Measurements from ENCODE around the gene NXPE4.
A peak's percentile ranks its signal among the peaks of the same experiment; 100 is the strongest.
"Not testable (repeated sequence)": the region's sequence is repeated elsewhere in the genome, so short reads cannot be mapped to it uniquely, and the experiment has no call there.

Gene NXPE4

GRCh38 chr11:114607753-114608459 lies 12.3 kb upstream of the NXPE4 start:
- H3K4me2 ChIP-seq (ENCODE audit: low read depth, low read length): no peak overlapping the region
- H3K27ac ChIP-seq (ENCODE audit: low read length): no peak overlapping the region
- H3K9ac ChIP-seq (ENCODE audit: low read length): no peak overlapping the region
- H3K36me3 ChIP-seq (replicated peaks; ENCODE audit: insufficient read depth, low read length): no peaks in the 10 kb centered on the region
- H3K9me3 ChIP-seq (replicated peaks; ENCODE audit: insufficient read depth, low read length): no peaks in the 10 kb centered on the region
- H2AFZ ChIP-seq (ENCODE audit: low read length): no peak overlapping the region
- H4K20me1 ChIP-seq (ENCODE audit: insufficient read depth, low read length): no peaks in the 10 kb centered on the region
- H3K4me3 ChIP-seq (ENCODE audit: low read length): no peak overlapping the region
- no peaks in the 10 kb centered on the region for H3K4me1 ChIP-seq (ENCODE audit: low read length)
- H3F3A ChIP-seq (ENCODE audit: insufficient read depth, low read length): no peaks in the 10 kb centered on the region
- no peaks in the 10 kb centered on the region for H3K9me2 ChIP-seq (replicated peaks; ENCODE audit: insufficient read depth, low read length)
- H3K79me2 ChIP-seq (ENCODE audit: low read length): no peaks in the 10 kb centered on the region
- no peak for DNase-seq
- H3K27me3 ChIP-seq (replicated peaks; ENCODE audit: insufficient read depth, low read length): no peaks in the 10 kb centered on the region
- TF ChIP-seq CTCF (IDR thresholded peaks at IDR 0.05; ENCODE audit: low read length) (no peak), EZH2 (optimal IDR thresholded peaks at IDR 0.05; ENCODE audit: low read depth, low read length) (no peak), EZH2phosphoT487 (IDR thresholded peaks at IDR 0.05; ENCODE audit: low read length) (no peak)

- H3K79me2 ChIP-seq (ENCODE audit: low read length); H3K4me2 ChIP-seq (ENCODE audit: low read depth, low read length); DNase-seq; H3K27ac ChIP-seq (ENCODE audit: low read length); H3K9me2 ChIP-seq (replicated peaks; ENCODE audit: insufficient read depth, low read length); H3K36me3 ChIP-seq (replicated peaks; ENCODE audit: insufficient read depth, low read length); H3F3A ChIP-seq (ENCODE audit: insufficient read depth, low read length); H3K9ac ChIP-seq (ENCODE audit: low read length); H3K9me3 ChIP-seq (replicated peaks; ENCODE audit: insufficient read depth, low read length); H2AFZ ChIP-seq (ENCODE audit: low read length); H4K20me1 ChIP-seq (ENCODE audit: insufficient read depth, low read length); H3K27me3 ChIP-seq (replicated peaks; ENCODE audit: insufficient read depth, low read length); H3K4me1 ChIP-seq (ENCODE audit: low read length); H3K4me3 ChIP-seq (ENCODE audit: low read length): not testable (repeated sequence)
These were observed 11.2 kb upstream of the NXPE4 start for GRCh38 chr11:114606802-114607075.

GRCh38 chr11:114606003-114606801 lies 10.6 kb upstream of the NXPE4 start:
- Histone ChIP-seq H3K27me3 (replicated peaks; ENCODE audit: insufficient read depth, low read length) (no peaks in the 10 kb centered on the region), H3K4me1 (ENCODE audit: low read length) (no peaks in the 10 kb centered on the region), H3K9ac (ENCODE audit: low read length) (no peak overlapping the region), H2AFZ (ENCODE audit: low read length) (no peak overlapping the region), H3K36me3 (replicated peaks; ENCODE audit: insufficient read depth, low read length) (no peaks in the 10 kb centered on the region), H3K79me2 (ENCODE audit: low read length) (no peaks in the 10 kb centered on the region), H3K27ac (ENCODE audit: low read length) (no peak overlapping the region), H4K20me1 (ENCODE audit: insufficient read depth, low read length) (no peaks in the 10 kb centered on the region), H3K9me3 (replicated peaks; ENCODE audit: insufficient read depth, low read length) (no peaks in the 10 kb centered on the region), H3F3A (ENCODE audit: insufficient read depth, low read length) (no peaks in the 10 kb centered on the region), H3K4me2 (ENCODE audit: low read depth, low read length) (no peak overlapping the region), H3K4me3 (ENCODE audit: low read length) (no peak overlapping the region), H3K9me2 (replicated peaks; ENCODE audit: insufficient read depth, low read length) (no peaks in the 10 kb centered on the region)
- no peak for DNase-seq
- TF ChIP-seq CTCF (IDR thresholded peaks at IDR 0.05; ENCODE audit: low read length): peak; percentile 5; the same call in 1 of the 2 replicates
- no peak for TF ChIP-seq EZH2phosphoT487 (IDR thresholded peaks at IDR 0.05; ENCODE audit: low read length)
- TF ChIP-seq EZH2 (optimal IDR thresholded peaks at IDR 0.05; ENCODE audit: low read depth, low read length): no peak

GRCh38 chr11:114605370-114605769 lies 9.8 kb upstream of the NXPE4 start:
- TF ChIP-seq EZH2phosphoT487 (IDR thresholded peaks at IDR 0.05; ENCODE audit: low read length): no peak
- TF ChIP-seq CTCF (IDR thresholded peaks at IDR 0.05; ENCODE audit: low read length): no peak
- TF ChIP-seq EZH2 (optimal IDR thresholded peaks at IDR 0.05; ENCODE audit: low read depth, low read length): no peak
- DNase-seq: no peak
- Histone ChIP-seq H3K27ac (ENCODE audit: low read length) (no peak overlapping the region), H3K4me3 (ENCODE audit: low read length) (no peak overlapping the region), H3K4me1 (ENCODE audit: low read length) (no peaks in the 10 kb centered on the region), H3K27me3 (replicated peaks; ENCODE audit: insufficient read depth, low read length) (no peaks in the 10 kb centered on the region), H3K36me3 (replicated peaks; ENCODE audit: insufficient read depth, low read length) (no peaks in the 10 kb centered on the region), H4K20me1 (ENCODE audit: insufficient read depth, low read length) (no peaks in the 10 kb centered on the region), H3K79me2 (ENCODE audit: low read length) (no peaks in the 10 kb centered on the region), H3K9me3 (replicated peaks; ENCODE audit: insufficient read depth, low read length) (no peaks in the 10 kb centered on the region), H2AFZ (ENCODE audit: low read length) (no peak overlapping the region), H3F3A (ENCODE audit: insufficient read depth, low read length) (no peaks in the 10 kb centered on the region), H3K4me2 (ENCODE audit: low read depth, low read length) (no peak overlapping the region), H3K9ac (ENCODE audit: low read length) (no peak overlapping the region), H3K9me2 (replicated peaks; ENCODE audit: insufficient read depth, low read length) (no peaks in the 10 kb centered on the region)
